ENCODE measurements around the gene RHOH. TPM values are rescaled to one million over a fixed set of nuclear protein-coding genes. Genes with fewer than 3 reads are reported as not detected.

The RHOH gene
- total and polyA plus RNA-seq, 9 of the 15 experiments (the other 6 are each of a cell fraction or from before 2014, with no cell fraction given) = 14.3 to 37.7 (median 23.2) TPM

- POLR2A ChIA-PET = interaction anchor here (0.7 to 1.7 kb wide), 2 partner anchors 9 to 12 kb away, joined by 3 read pairs; no protein-coding TSS in a partner anchor
- CTCF ChIA-PET (ENCODE audit: low intra/inter-chr PET ratio) = no interaction called here
- H2AFZ ChIP-seq (ENCODE audit: low read depth, low read length) = peak overlapping the region; percentile 93
- H3K9ac ChIP-seq (ENCODE audit: insufficient read depth in 1 of 2, low read depth in 2 of 2, low read length in 2 of 2) = peak overlapping the region in 1 of 2 experiments; percentile 83; a peak in 2 of 4 replicates
- DNase-seq (ENCODE audit: extremely low read depth in 1 of 4, low spot score in 3 of 4) (no peak), FAIRE-seq (no peak), ATAC-seq (no peak)
- in situ Hi-C loops (cut with MboI) (no loop called here), intact Hi-C loops (cut with micrococcal nuclease) (no loop called here)
- no TSS peak for BruUV-seq (replicated peaks)
- no peaks in the 10 kb centered on the region for H4K20me1 ChIP-seq (replicated peaks; ENCODE audit: control insufficient read depth, insufficient read depth, low read length)
- peak overlapping the region; percentile 90 for H3K4me2 ChIP-seq (ENCODE audit: insufficient read depth, low read length)
- WGBS (ENCODE audit: insufficient coverage, low coverage, missing lambda C conversion rate) = 70% methylated on average over 8 of the region's 8 CpGs
- peak overlapping the region; percentile 85 for H3K27ac ChIP-seq (ENCODE audit: extremely low read depth, low read depth, low read length)
- H3K79me2 ChIP-seq (ENCODE audit: control insufficient read depth, insufficient read depth, low read length) = peaks cover 46% of the 10 kb centered on the region
- H3K4me1 ChIP-seq (replicated peaks in 1 of 2; ENCODE audit: control insufficient read depth in 2 of 2, insufficient read depth in 2 of 2, low read length in 2 of 2) = peaks cover 35 to 51% of the 10 kb centered on the region in 2 experiments
- no peaks in the 10 kb centered on the region for H3K9me1 ChIP-seq (ENCODE audit: control insufficient read depth, insufficient read depth, low read length)
- H3K4me3 ChIP-seq = peak overlapping the region; percentile 50; the same call in 1 of the 2 replicates
- no peaks in the 10 kb centered on the region for H3K36me3 ChIP-seq (ENCODE audit: control insufficient read depth, insufficient read depth, low read length)
- no peaks in the 10 kb centered on the region for H3K27me3 ChIP-seq (ENCODE audit: control insufficient read depth in 2 of 2, insufficient read depth in 2 of 2, low read length in 2 of 2)
- no peaks in the 10 kb centered on the region for H3K9me3 ChIP-seq (replicated peaks; ENCODE audit: control insufficient read depth, insufficient read depth, low read depth, low read length)
- TF ChIP-seq TBL1XR1 (IDR thresholded peaks at IDR 0.05; ENCODE audit: low read length in 2 of 2) (no peak), MGA (IDR thresholded peaks at IDR 0.05) (no peak), SRSF7 (optimal IDR thresholded peaks at IDR 0.05; ENCODE audit: low read depth, low read length) (no peak), CSDE1 (IDR thresholded peaks at IDR 0.05) (no peak), ZFP1 (CRISPR knock-in tag; IDR thresholded peaks at IDR 0.05) (peak; percentile 23; the same call in 1 of the 2 replicates), HNRNPLL (IDR thresholded peaks at IDR 0.05; ENCODE audit: low read depth, low read length, poor library complexity, severe bottlenecking) (no peak), SP1 (CRISPR knock-in tag; IDR thresholded peaks at IDR 0.05) (no peak), TBP (optimal IDR thresholded peaks at IDR 0.05; ENCODE audit: low read depth, low read length) (peak; percentile 0), PCBP1 (IDR thresholded peaks at IDR 0.05; ENCODE audit: low read depth, low read length, poor library complexity, severe bottlenecking) (no peak), GMEB1 (CRISPR knock-in tag; IDR thresholded peaks at IDR 0.05) (no peak)
These were observed 559 bp upstream of the RHOH start for GRCh38 chr4:40196272-40196671.

Measured in K562 (cell line).